Stimulated activated CD8-positive, alpha-beta memory T cell treated with anti-CD3 and anti-CD28 coated beads, Interleukin-4, amount 100 ng/mL, for 4 hours (primary cell): ENCODE results near the gene RABEP2.
"Not testable (repeated sequence)": the region's sequence is repeated elsewhere in the genome, so short reads cannot be mapped to it uniquely, and the experiment has no call there.

Experiments used
- DNase-seq, 2 donors: peaks; one replicate each; pipeline ENCODE4 v3.0.0-alpha.2; 2020; ENCODE audit warnings: low read depth in 2 of 2, low spot score in 1 of 2

Gene RABEP2

GRCh38 chr16:28924762-28925385 lies at the start of gene RABEP2:
Gene RABEP2, minus strand, starts transcription at chr16:28925238. Its CDS starts 75 bp downstream, at chr16:28925163.
- peak; percentile 81 to 83 for DNase-seq

GRCh38 chr16:28974437-28975157 lies 49.6 kb upstream of the RABEP2 start, which contains the start of gene SPNS1:
Gene SPNS1, plus strand, starts transcription at chr16:28974778. Its CDS starts 374 bp downstream, at chr16:28975152.
- DNase-seq, result peak; percentile 82 to 88

GRCh38 chr16:28974007-28974436 lies 49.0 kb upstream of the RABEP2 start:
- DNase-seq, result no peak

GRCh38 chr16:28969696-28970095 lies 44.7 kb upstream of the RABEP2 start:
- not testable (repeated sequence) for DNase-seq

GRCh38 chr16:28967156-28967555 lies 42.1 kb upstream of the RABEP2 start:
- DNase-seq, result no peak

GRCh38 chr16:28964496-28964895 lies 39.5 kb upstream of the RABEP2 start:
- no peak for DNase-seq

GRCh38 chr16:28964072-28964471 lies 39.0 kb upstream of the RABEP2 start:
- DNase-seq, result no peak

GRCh38 chr16:28958836-28959235 lies 33.8 kb upstream of the RABEP2 start:
- DNase-seq, result no peak

- DNase-seq, result no peak
Observed at GRCh38 chr16:28958216-28958615, 33.2 kb upstream of the RABEP2 start.

- no peak for DNase-seq
Observed at GRCh38 chr16:28951410-28951943, 26.4 kb upstream of the RABEP2 start.

- DNase-seq, result peak; percentile 99
Observed at GRCh38 chr16:28950648-28951409, 25.8 kb upstream of the RABEP2 start, which contains the start of gene NFATC2IP. Gene NFATC2IP, plus strand, starts transcription at chr16:28950937. Its CDS starts 75 bp downstream, at chr16:28951012.

GRCh38 chr16:28946681-28947080 lies 21.6 kb upstream of the RABEP2 start:
- no peak for DNase-seq

GRCh38 chr16:28943281-28943680 lies 18.2 kb upstream of the RABEP2 start:
- no peak for DNase-seq

GRCh38 chr16:28939825-28940224 lies 14.8 kb upstream of the RABEP2 start:
- not testable (repeated sequence) for DNase-seq

GRCh38 chr16:28938721-28939120 lies 13.7 kb upstream of the RABEP2 start:
- no peak for DNase-seq

- no peak for DNase-seq
Observed at GRCh38 chr16:28937222-28937876, 12.3 kb upstream of the RABEP2 start.

- no peak for DNase-seq
Observed at GRCh38 chr16:28936784-28937155, 11.7 kb upstream of the RABEP2 start.

- DNase-seq, result peak; percentile 63
Observed at GRCh38 chr16:28935924-28936783, 11.1 kb upstream of the RABEP2 start.

GRCh38 chr16:28935346-28935745 lies 10.3 kb upstream of the RABEP2 start:
- DNase-seq, result no peak

GRCh38 chr16:28933171-28933570 lies 8.1 kb upstream of the RABEP2 start:
- DNase-seq, result no peak
